Suprapubic skin (tissue), 4 donors: ENCODE measurements around the gene NF1. TPM values are rescaled to one million over a fixed set of nuclear protein-coding genes. Genes with fewer than 3 reads are reported as not detected.
"Not testable (repeated sequence)": the region's sequence is repeated elsewhere in the genome, so short reads cannot be mapped to it uniquely, and the experiment has no call there.

Experiments used
- DNase-seq, 2 donors: peaks; one replicate each; pipeline ENCODE4 v3.0.0-alpha.2; 2019; ENCODE audit warnings: low spot score in 2 of 2
- H3K27ac ChIP-seq: fragments of 200-600 bp; sonication (generic); one replicate; pipeline ENCODE4 v1.5.1; 2019
- H3K27me3 ChIP-seq: fragments of 200-600 bp; sonication (generic); one replicate; pipeline ENCODE4 v1.5.1; 2019
- H3K36me3 ChIP-seq: fragments of 200-600 bp; sonication (generic); one replicate; pipeline ENCODE4 v1.5.1; 2019
- H3K4me1 ChIP-seq: fragments of 200-600 bp; sonication (generic); one replicate; pipeline ENCODE4 v1.5.1; 2019
- H3K4me3 ChIP-seq: fragments of 200-600 bp; sonication (generic); one replicate; pipeline ENCODE4 v1.5.1; 2019; ENCODE audit warnings: mild to moderate bottlenecking
- H3K9me3 ChIP-seq: fragments of 200-600 bp; sonication (generic); one replicate; pipeline ENCODE4 v1.5.1; 2019
- EP300 ChIP-seq: sonication (generic); formaldehyde crosslinking; IDR thresholded peaks from one replicate; pipeline ENCODE4 v1.6.1; 2017; ENCODE audit warnings: antibody characterized with exemption
- POLR2A ChIP-seq, 2 donors: fragments of 450-650 bp; IDR thresholded peaks; one replicate each; pipeline ENCODE4 v1.6.1; 2017; ENCODE audit warnings: antibody characterized with exemption in 2 of 2, mild to moderate bottlenecking in 2 of 2, moderate library complexity in 2 of 2
- POLR2AphosphoS5 ChIP-seq, 3 donors: sonication (generic); formaldehyde crosslinking; IDR thresholded peaks; one replicate each; pipeline ENCODE4 v1.6.1; 2017; ENCODE audit warnings: antibody characterized with exemption in 3 of 3
- WGBS: methylation state at CpG from one replicate; pipeline ENCODE4 v1.1.5; 2018; 5-methylcytosine and 5-hydroxymethylcytosine counted together
- total RNA-seq, 4 donors: library from RNA; depleted of rRNA; stranded (reverse); fragments of >200 nt; gene quantifications; one replicate each; pipeline ENCODE4 v1.1.0, GENCODE V29; 2016
- TF ChIP-seq, protein P1 (sequence below), 2 donors: fragments of 200-600 bp in 1 of 2; fragments of 450-650 bp in 1 of 2; sonication (generic) in 1 of 2; IDR thresholded peaks; one replicate each; pipeline ENCODE4 v1.5.1; 2016 to 2019; ENCODE audit warnings: antibody characterized with exemption in 2 of 2, mild to moderate bottlenecking in 1 of 2, moderate library complexity in 1 of 2

NF1 gene
- total RNA-seq, 4 donors from 2014 or later = 32.3 to 113 (median 45.4) TPM

DNA sequence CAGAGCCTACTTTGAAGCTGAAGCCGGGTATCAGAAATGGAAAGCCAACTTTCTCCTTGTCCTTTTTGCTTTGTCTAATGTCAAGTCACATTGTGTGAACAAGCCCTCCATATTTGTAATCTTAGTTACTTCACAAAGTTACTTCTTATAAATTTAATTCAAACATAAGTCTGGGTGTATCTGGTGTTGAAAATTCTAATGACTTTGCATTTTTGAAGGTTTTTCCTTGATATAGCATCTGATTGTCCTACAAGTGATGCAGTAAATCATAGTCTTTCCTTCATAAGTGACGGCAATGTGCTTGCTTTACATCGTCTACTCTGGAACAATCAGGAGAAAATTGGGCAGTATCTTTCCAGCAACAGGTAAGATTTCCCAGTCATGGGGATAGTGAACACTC lies 165.4 kb downstream of the NF1 start:
- TF ChIP-seq POLR2AphosphoS5 (IDR thresholded peaks at IDR 0.05) (no peak), POLR2A (IDR thresholded peaks at IDR 0.05) (no peak), EP300 (no peak)
- TF ChIP-seq, protein P1, sequence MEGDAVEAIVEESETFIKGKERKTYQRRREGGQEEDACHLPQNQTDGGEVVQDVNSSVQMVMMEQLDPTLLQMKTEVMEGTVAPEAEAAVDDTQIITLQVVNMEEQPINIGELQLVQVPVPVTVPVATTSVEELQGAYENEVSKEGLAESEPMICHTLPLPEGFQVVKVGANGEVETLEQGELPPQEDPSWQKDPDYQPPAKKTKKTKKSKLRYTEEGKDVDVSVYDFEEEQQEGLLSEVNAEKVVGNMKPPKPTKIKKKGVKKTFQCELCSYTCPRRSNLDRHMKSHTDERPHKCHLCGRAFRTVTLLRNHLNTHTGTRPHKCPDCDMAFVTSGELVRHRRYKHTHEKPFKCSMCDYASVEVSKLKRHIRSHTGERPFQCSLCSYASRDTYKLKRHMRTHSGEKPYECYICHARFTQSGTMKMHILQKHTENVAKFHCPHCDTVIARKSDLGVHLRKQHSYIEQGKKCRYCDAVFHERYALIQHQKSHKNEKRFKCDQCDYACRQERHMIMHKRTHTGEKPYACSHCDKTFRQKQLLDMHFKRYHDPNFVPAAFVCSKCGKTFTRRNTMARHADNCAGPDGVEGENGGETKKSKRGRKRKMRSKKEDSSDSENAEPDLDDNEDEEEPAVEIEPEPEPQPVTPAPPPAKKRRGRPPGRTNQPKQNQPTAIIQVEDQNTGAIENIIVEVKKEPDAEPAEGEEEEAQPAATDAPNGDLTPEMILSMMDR (IDR thresholded peaks at IDR 0.05) = no peak
- no peaks in the 10 kb centered on the region for H3K27me3 ChIP-seq
- H3K36me3 ChIP-seq = peaks cover 37% of the 10 kb centered on the region
- no peak for DNase-seq
- H3K9me3 ChIP-seq = no peaks in the 10 kb centered on the region
- no peak overlapping the region for H3K4me3 ChIP-seq
- 91% methylated on average over 3 of the region's 3 CpGs for WGBS
- no peaks in the 10 kb centered on the region for H3K4me1 ChIP-seq
- no peak overlapping the region for H3K27ac ChIP-seq

DNA sequence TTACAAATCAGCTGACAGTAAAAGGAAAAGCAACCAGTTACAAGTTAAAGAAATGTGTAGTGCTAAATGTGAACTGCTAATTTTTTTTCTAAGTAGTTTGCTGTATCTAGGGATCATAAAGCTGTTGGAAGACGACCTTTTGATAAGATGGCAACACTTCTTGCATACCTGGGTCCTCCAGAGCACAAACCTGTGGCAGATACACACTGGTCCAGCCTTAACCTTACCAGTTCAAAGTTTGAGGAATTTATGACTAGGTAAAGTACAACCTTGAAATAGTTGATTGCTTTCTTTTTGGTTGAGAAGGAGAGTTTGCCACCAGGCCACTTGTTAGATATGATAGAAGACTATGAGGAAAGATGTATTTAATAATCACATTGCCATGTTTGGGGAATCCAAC lies 166.8 kb downstream of the NF1 start:
- Histone ChIP-seq H3K27ac (no peak overlapping the region), H3K9me3 (no peaks in the 10 kb centered on the region), H3K36me3 (peaks cover 48% of the 10 kb centered on the region), H3K4me1 (no peaks in the 10 kb centered on the region), H3K27me3 (no peaks in the 10 kb centered on the region), H3K4me3 (no peak overlapping the region)
- WGBS = 82% methylated on average over 1 of the region's 1 CpG
- TF ChIP-seq POLR2A (IDR thresholded peaks at IDR 0.05) = no peak
- no peak for TF ChIP-seq POLR2AphosphoS5 (IDR thresholded peaks at IDR 0.05)
- no peak for TF ChIP-seq EP300
- TF ChIP-seq, protein P1 (IDR thresholded peaks at IDR 0.05) = no peak
- DNase-seq = no peak

DNA sequence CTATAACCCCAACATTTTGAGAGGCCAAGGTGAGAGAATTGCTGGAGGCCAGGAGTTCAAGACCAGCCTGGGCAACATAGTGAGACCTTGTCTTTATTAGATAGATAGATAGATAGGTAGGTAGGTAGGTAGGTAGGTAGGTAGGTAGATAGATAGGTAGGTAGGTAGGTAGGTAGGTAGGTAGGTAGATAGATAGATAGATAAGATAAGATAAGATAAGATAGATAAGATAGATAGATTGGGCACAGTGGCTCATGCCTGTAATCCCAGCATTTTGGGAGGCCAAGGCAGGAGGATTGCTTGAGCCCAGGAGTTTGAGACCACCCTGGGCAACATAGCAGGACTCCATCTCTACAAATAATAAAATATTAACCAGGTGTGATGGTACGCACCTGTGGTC lies 168.1 kb downstream of the NF1 start:
- not testable (repeated sequence) for H3K9me3 ChIP-seq, H3K4me3 ChIP-seq, H3K4me1 ChIP-seq, DNase-seq, H3K27ac ChIP-seq, H3K27me3 ChIP-seq
- H3K36me3 ChIP-seq = peaks cover 54% of the 10 kb centered on the region
- 93% methylated on average over 1 of the region's 1 CpG for WGBS

DNA sequence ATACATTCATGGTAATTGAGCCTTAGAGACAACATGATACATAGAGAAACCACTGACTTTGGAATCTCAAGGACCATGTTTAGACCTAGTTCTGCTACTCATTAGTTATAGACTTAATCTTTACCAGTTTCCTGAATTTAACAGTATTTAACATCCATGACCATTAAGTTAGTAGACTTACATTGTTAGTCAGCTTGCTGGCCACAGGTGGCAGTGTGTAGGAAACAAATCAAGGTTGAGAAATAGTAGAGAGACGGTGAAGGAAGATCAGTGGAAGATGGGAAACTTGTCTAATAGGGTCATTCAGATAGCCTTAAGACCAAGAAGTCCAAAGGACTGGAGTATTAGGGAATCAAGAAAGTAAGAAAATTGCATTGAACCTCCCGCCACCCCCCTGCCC lies 171.3 kb downstream of the NF1 start:
- H3K27me3 ChIP-seq = no peaks in the 10 kb centered on the region
- H3K27ac ChIP-seq = no peak overlapping the region
- H3K9me3 ChIP-seq = no peaks in the 10 kb centered on the region
- TF ChIP-seq, protein P1 (IDR thresholded peaks at IDR 0.05) = no peak
- no peak for TF ChIP-seq EP300
- TF ChIP-seq POLR2AphosphoS5 (IDR thresholded peaks at IDR 0.05) = no peak
- TF ChIP-seq POLR2A (IDR thresholded peaks at IDR 0.05) = no peak
- H3K4me3 ChIP-seq = no peak overlapping the region
- H3K36me3 ChIP-seq = peaks cover 43% of the 10 kb centered on the region
- WGBS = 97% methylated on average over 2 of the region's 2 CpGs
- DNase-seq = no peak
- H3K4me1 ChIP-seq = peaks cover 11% of the 10 kb centered on the region

DNA sequence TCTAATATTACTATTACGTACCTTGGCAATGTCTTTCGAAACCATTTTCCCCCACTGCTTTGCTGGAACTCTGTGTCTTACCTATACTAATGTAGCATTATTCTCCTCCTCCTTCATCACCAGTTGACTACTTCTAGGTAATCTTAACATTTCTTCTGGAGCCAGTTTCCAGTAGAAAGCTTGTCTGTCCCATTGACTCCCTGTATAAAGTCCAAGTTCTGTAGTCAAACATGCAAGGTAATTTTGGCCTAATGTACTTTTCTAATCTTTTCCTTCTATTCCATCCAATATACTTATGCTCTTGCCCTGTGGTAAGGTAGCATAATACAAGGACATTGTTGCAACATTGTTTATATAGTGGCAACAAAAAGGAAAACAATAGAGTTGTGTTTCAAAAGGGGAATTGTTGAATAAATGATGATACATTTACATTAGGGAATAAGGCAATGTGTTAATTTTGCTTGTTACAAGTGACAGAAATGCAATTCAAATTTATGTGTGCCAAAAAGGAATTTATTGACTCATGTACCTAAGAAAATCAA lies 174.3 kb downstream of the NF1 start:
- no peak for DNase-seq
- WGBS = 94% methylated on average over 2 of the region's 2 CpGs
- TF ChIP-seq POLR2A (IDR thresholded peaks at IDR 0.05) (no peak), POLR2AphosphoS5 (IDR thresholded peaks at IDR 0.05) (no peak), EP300 (no peak)
- TF ChIP-seq, protein P1 (IDR thresholded peaks at IDR 0.05) = no peak
- no peak overlapping the region for H3K4me3 ChIP-seq
- H3K27ac ChIP-seq = peak overlapping the region; percentile 24
- peaks cover 18% of the 10 kb centered on the region for H3K4me1 ChIP-seq
- H3K27me3 ChIP-seq = no peaks in the 10 kb centered on the region
- H3K9me3 ChIP-seq = no peaks in the 10 kb centered on the region
- H3K36me3 ChIP-seq = peaks cover 28% of the 10 kb centered on the region

DNA sequence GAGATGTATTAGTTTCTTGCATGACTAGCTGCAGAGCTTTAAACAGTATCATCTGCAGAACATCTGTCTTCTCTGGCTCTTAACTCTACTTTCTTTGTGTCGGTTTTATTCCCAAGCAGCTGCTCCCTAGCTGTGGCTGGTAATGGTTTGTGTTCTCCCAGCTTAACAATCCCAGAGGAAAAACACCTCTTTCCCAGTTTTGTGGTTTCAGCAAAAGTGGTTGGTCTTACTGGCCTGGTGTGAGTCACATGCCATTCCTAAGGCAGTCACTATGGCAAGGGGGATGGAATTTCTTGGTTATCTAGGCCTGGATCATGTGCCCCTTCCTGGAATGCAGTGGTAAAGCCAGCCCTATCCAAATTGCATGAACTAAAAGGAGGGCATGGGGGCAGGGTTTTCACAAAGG lies 174.8 kb downstream of the NF1 start:
- WGBS = 59% methylated on average over 1 of the region's 1 CpG
- Histone ChIP-seq H3K4me1 (peaks cover 22% of the 10 kb centered on the region), H3K36me3 (peaks cover 28% of the 10 kb centered on the region), H3K27me3 (no peaks in the 10 kb centered on the region), H3K27ac (no peak overlapping the region), H3K4me3 (no peak overlapping the region), H3K9me3 (no peaks in the 10 kb centered on the region)
- DNase-seq = no peak
- TF ChIP-seq, protein P1 (IDR thresholded peaks at IDR 0.05) = no peak
- TF ChIP-seq POLR2AphosphoS5 (IDR thresholded peaks at IDR 0.05) (no peak), EP300 (no peak), POLR2A (IDR thresholded peaks at IDR 0.05) (no peak)
